Motor neuron (in vitro differentiated cells): Measurements from ENCODE around the gene SPACA9. TPM values are rescaled to one million over a fixed set of nuclear protein-coding genes. Genes with fewer than 3 reads are reported as not detected.
A peak's percentile ranks its signal among the peaks of the same experiment; 100 is the strongest.

Experiments
- ATAC-seq, 8 experiments: fragments of 200-7000 bp; cut with Tn5 transposase; replicated peaks in 6 of 8; 2 replicates each; pipeline ENCODE4 v1.8.0; 2021; ENCODE audit warnings: mild to moderate bottlenecking in 8 of 8, moderate library complexity in 8 of 8
- H3K27ac ChIP-seq, 2 donors: fragments of 250-450 bp; sonication (Bioruptor Pico); 2 replicates each; pipeline ENCODE4 v1.9.0; 2021; ENCODE audit warnings: antibody characterized with exemption in 2 of 2, mild to moderate bottlenecking in 2 of 2, moderate library complexity in 1 of 2
- H3K4me1 ChIP-seq, 2 donors: fragments of 250-450 bp; sonication (Bioruptor Pico); replicated peaks in 1 of 2; 2 replicates each; pipeline ENCODE4 v1.6.1; 2021; ENCODE audit warnings: antibody characterized with exemption in 2 of 2, mild to moderate bottlenecking in 2 of 2, moderate library complexity in 1 of 2
- H3K4me3 ChIP-seq, 5 donors: fragments of 250-450 bp; sonication (Bioruptor Pico); 2 replicates each; pipeline ENCODE4 v1.9.0; 2021; ENCODE audit warnings: antibody characterized with exemption in 5 of 5, mild to moderate bottlenecking in 5 of 5, moderate library complexity in 4 of 5
- WGBS, 10 experiments: fragments of 450-650 bp; shearing (Covaris generic); methylation state at CpG; one replicate each; pipeline ENCODE4 v1.0.0; 2022; 5-methylcytosine and 5-hydroxymethylcytosine counted together
- in situ Hi-C, 9 experiments: fragments of 400-800 bp; cut with MboI; loops; one replicate each; pipeline ENCODE4 v1.15.0; 2021; ENCODE audit warnings: low sequenced_read_pairs in 9 of 9, low pct_unique_long_range_greater_than_20kb in 2 of 9; ENCODE audit not compliant: unreplicated experiment in 9 of 9
- total RNA-seq, 8 experiments: library from RNA; unstranded; fragments of 300-600 nt; gene quantifications; 2 replicates each; pipeline versions ENCODE4 v1.2.3 to v1.2.4, GENCODE V29; 2022

The SPACA9 gene
- total RNA-seq, 8 experiments from 2014 or later, result 5.0 to 18.7 (median 6.5) TPM

- no peak overlapping the region for H3K27ac ChIP-seq
- H3K4me3 ChIP-seq, result no peak overlapping the region
- 0 to 92% (median 60%) methylated on average over 1 to 4 of the region's 9 CpGs; no CpG with 5 or more reads in 3 of the 10 experiments for WGBS, 10 experiments
- peak in 3 of 8 experiments; percentile 96 to 97 (median 97) for ATAC-seq
- H3K4me1 ChIP-seq, result peaks cover 0 to 3% of the 10 kb centered on the region in 2 donors
- in situ Hi-C loops, result no loop called here
Observed at GRCh38 chr9:132885720-132886333, 7.1 kb downstream of the SPACA9 start.

- 72 to 100% (median 80%) methylated on average over 1 to 2 of the region's 6 CpGs; no CpG with 5 or more reads in 5 of the 10 experiments for WGBS, 10 experiments
- in situ Hi-C loops, result no loop called here
- no peak overlapping the region for H3K27ac ChIP-seq
- no peak for ATAC-seq
- H3K4me3 ChIP-seq, result no peak overlapping the region
- peaks cover 0 to 3% of the 10 kb centered on the region in 2 donors for H3K4me1 ChIP-seq
Observed at GRCh38 chr9:132886334-132886725, 7.6 kb downstream of the SPACA9 start.

- Histone ChIP-seq H3K4me1 (peaks cover 0 to 3% of the 10 kb centered on the region in 2 donors), H3K4me3 (no peak overlapping the region), H3K27ac (no peak overlapping the region)
- ATAC-seq, result peak in 1 of 8 experiments; percentile 10
- in situ Hi-C loops, result no loop called here
- WGBS, 10 experiments, result 73 to 100% (median 83%) methylated on average over 1 to 6 of the region's 18 CpGs; no CpG with 5 or more reads in 4 of the 10 experiments
Observed at GRCh38 chr9:132887181-132888120, 8.8 kb downstream of the SPACA9 start.

- Histone ChIP-seq H3K4me1 (no peaks in the 10 kb centered on the region), H3K4me3 (no peak overlapping the region), H3K27ac (no peak overlapping the region)
- 93 to 100% (median 98%) methylated on average over 1 to 6 of the region's 18 CpGs; no CpG with 5 or more reads in 6 of the 10 experiments for WGBS, 10 experiments
- peak in 1 of 8 experiments; percentile 8 for ATAC-seq
- in situ Hi-C loops, result no loop called here
Observed at GRCh38 chr9:132888151-132888550, 9.5 kb downstream of the SPACA9 start.

- Histone ChIP-seq H3K4me1 (no peaks in the 10 kb centered on the region), H3K27ac (no peak overlapping the region), H3K4me3 (no peak overlapping the region)
- 55 to 100% (median 86%) methylated on average over 1 to 4 of the region's 9 CpGs; no CpG with 5 or more reads in 4 of the 10 experiments for WGBS, 10 experiments
- in situ Hi-C loops, result no loop called here
- ATAC-seq, result peak in 1 of 8 experiments; percentile 17
Observed at GRCh38 chr9:132892400-132892799, 13.7 kb downstream of the SPACA9 start.

- Histone ChIP-seq H3K4me3 (no peak overlapping the region), H3K27ac (no peak overlapping the region), H3K4me1 (no peaks in the 10 kb centered on the region)
- WGBS, 10 experiments, result 35 to 100% (median 83%) methylated on average over 2 to 5 of the region's 5 CpGs
- in situ Hi-C loops, result no loop called here
- peak; percentile 71 to 99 (median 80) for ATAC-seq
Observed at GRCh38 chr9:132894346-132894745, 15.6 kb downstream of the SPACA9 start.

- no peaks in the 10 kb centered on the region for H3K4me1 ChIP-seq
- H3K4me3 ChIP-seq, result no peak overlapping the region
- peak in 7 of 8 experiments; percentile 10 to 70 (median 40) for ATAC-seq
- in situ Hi-C loops, result no loop called here
- no peak overlapping the region for H3K27ac ChIP-seq
- 60 to 100% (median 83%) methylated on average over 1 to 8 of the region's 9 CpGs for WGBS, 10 experiments
Observed at GRCh38 chr9:132894862-132895835, 16.5 kb downstream of the SPACA9 start.

- Histone ChIP-seq H3K4me1 (no peaks in the 10 kb centered on the region), H3K4me3 (no peak overlapping the region), H3K27ac (no peak overlapping the region)
- in situ Hi-C loops, result no loop called here
- peak in 1 of 8 experiments; percentile 11 for ATAC-seq
- 75 to 100% (median 80%) methylated on average over 1 to 4 of the region's 13 CpGs; no CpG with 5 or more reads in 5 of the 10 experiments for WGBS, 10 experiments
Observed at GRCh38 chr9:132896264-132896663, 17.6 kb downstream of the SPACA9 start.

GRCh38 chr9:132896906-132897305 lies 18.2 kb downstream of the SPACA9 start:
- in situ Hi-C loops, result no loop called here
- no peak for ATAC-seq
- 68 to 100% (median 92%) methylated on average over 2 to 6 of the region's 6 CpGs; no CpG with 5 or more reads in 3 of the 10 experiments for WGBS, 10 experiments
- H3K4me3 ChIP-seq, result no peak overlapping the region
- H3K4me1 ChIP-seq, result no peaks in the 10 kb centered on the region
- no peak overlapping the region for H3K27ac ChIP-seq

GRCh38 chr9:132898051-132898450 lies 19.4 kb downstream of the SPACA9 start:
- WGBS, 10 experiments, result 76 to 100% (median 95%) methylated on average over 1 to 7 of the region's 7 CpGs; no CpG with 5 or more reads in 1 of the 10 experiments
- in situ Hi-C loops, result no loop called here
- H3K4me1 ChIP-seq, result no peaks in the 10 kb centered on the region
- ATAC-seq, result no peak
- no peak overlapping the region for H3K4me3 ChIP-seq
- no peak overlapping the region for H3K27ac ChIP-seq

- H3K4me1 ChIP-seq, result no peaks in the 10 kb centered on the region
- in situ Hi-C loops, result no loop called here
- no peak overlapping the region for H3K4me3 ChIP-seq
- 22 to 60% (median 42%) methylated on average over 3 to 10 of the region's 11 CpGs for WGBS, 10 experiments
- H3K27ac ChIP-seq, result no peak overlapping the region
- ATAC-seq, result peak; percentile 67 to 99 (median 88)
Observed at GRCh38 chr9:132901858-132902831, 23.4 kb downstream of the SPACA9 start.
